ENCODE results near the gene GALNT18. TPM values are rescaled to one million over a fixed set of nuclear protein-coding genes. Genes with fewer than 3 reads are reported as not detected.

The GALNT18 gene
- total and polyA plus RNA-seq, 2 donors (not counting 3 experiments of a cell fraction or from before 2014, with no cell fraction given): 0.17 to 0.18 TPM

DNA sequence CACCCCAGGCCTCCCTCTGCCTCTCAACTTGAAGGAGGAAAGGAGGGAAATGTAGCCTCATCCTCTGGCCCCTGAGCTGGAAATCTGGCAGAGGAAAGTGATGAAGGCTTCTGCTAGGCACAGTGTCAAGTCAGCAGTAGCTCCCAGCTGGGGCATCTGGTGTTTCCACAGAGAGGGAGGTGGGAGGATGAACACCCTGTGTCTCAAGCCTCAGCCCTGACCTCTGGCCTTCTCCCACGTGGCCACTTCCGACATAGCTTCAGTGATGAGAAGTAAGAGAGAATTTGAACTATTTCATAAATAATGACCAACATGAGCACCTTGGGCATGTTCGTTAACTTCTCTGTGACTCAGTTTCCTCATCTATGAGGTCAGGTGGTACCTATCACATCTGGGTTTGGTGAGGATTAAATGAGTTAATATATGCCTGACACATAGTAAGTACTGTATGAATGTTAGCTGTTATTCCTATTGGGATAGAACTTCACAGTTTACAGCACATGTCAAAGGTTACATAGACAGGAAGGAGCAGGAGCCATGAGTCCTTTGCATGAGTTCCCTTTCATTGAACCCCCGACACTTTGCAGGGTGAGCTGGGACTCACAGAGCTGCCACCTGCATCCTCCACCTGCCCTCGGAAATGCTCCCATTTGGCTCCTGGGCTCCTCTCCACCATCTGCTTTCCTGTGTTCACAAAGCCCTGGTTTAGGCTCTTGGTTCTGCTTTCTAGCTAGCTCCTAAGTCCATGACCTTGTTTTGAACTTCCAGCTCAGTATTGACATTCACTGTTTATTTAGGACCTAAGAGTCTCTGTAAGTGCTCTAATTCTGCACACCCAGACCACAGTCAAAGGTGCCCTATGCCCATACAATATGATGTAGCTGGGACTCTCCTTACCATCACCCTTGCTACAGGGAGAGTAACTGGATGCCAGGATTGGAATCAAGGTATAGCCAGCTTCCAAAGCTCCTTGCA is 330.5 kb downstream of the GALNT18 start:
- Histone ChIP-seq H4K20me1 (replicated peaks; ENCODE audit: control insufficient read depth, extremely low read depth, insufficient read depth, low read length) (no peaks in the 10 kb centered on the region), H3K36me3 (ENCODE audit: control insufficient read depth in 2 of 2, extremely low read depth in 1 of 2, insufficient read depth in 2 of 2, low read length in 2 of 2) (no peaks in the 10 kb centered on the region), H3K4me3 (replicated peaks in 1 of 3; ENCODE audit: insufficient read depth in 1 of 3, low read depth in 1 of 3, low read length in 3 of 3) (no peak overlapping the region), H3K9ac (replicated peaks; ENCODE audit: extremely low read depth, insufficient read depth, low read length) (no peak overlapping the region), H3K27me3 (ENCODE audit: control insufficient read depth in 2 of 2, insufficient read depth in 2 of 2, low read length in 2 of 2) (no peaks in the 10 kb centered on the region), H3K27ac (ENCODE audit: insufficient read depth, low read depth, low read length) (no peak overlapping the region), H3K9me3 (replicated peaks; ENCODE audit: control insufficient read depth, insufficient read depth, low read length) (no peaks in the 10 kb centered on the region), H3K79me2 (ENCODE audit: control insufficient read depth, insufficient read depth, low read length) (no peaks in the 10 kb centered on the region), H3K4me2 (ENCODE audit: insufficient read depth, low read length) (no peak overlapping the region), H2AFZ (ENCODE audit: low read depth, low read length) (no peak overlapping the region), H3K9me1 (replicated peaks; ENCODE audit: control insufficient read depth, extremely low read depth, insufficient read depth, low read length) (no peaks in the 10 kb centered on the region), H3K4me1 (ENCODE audit: control insufficient read depth, extremely low read depth, insufficient read depth, low read length) (no peaks in the 10 kb centered on the region)
- FAIRE-seq: no peak
- no peak for DNase-seq (ENCODE audit: low read depth, low spot score)
- dilution Hi-C loops (cut with MboI; ENCODE audit: extremely low pct_ligation_motif_present, low sequenced_read_pairs): no loop called here
- intact Hi-C loops (cut with micrococcal nuclease): no loop called here
- TF ChIP-seq POLR2A (IDR thresholded peaks at IDR 0.05; ENCODE audit: low read depth, low read length) (no peak), MYC (IDR thresholded peaks at IDR 0.05; ENCODE audit: low read depth, low read length) (no peak), GATA2 (IDR thresholded peaks at IDR 0.05; ENCODE audit: insufficient read depth, insufficient read length, low read depth, low read length) (no peak), JUN (IDR thresholded peaks at IDR 0.05; ENCODE audit: borderline replicate concordance, insufficient read depth, insufficient read length, low read depth) (no peak), MAX (IDR thresholded peaks at IDR 0.05; ENCODE audit: insufficient read depth, insufficient read length) (no peak), FOS (IDR thresholded peaks at IDR 0.05; ENCODE audit: borderline replicate concordance, insufficient read depth, low read length) (no peak), EZH2 (IDR thresholded peaks at IDR 0.05; ENCODE audit: borderline replicate concordance, low read depth, low read length, severe bottlenecking) (no peak), POLR2AphosphoS5 (IDR thresholded peaks at IDR 0.05; ENCODE audit: insufficient read depth, low read depth, low read length) (no peak)
- TF ChIP-seq, protein P1, sequence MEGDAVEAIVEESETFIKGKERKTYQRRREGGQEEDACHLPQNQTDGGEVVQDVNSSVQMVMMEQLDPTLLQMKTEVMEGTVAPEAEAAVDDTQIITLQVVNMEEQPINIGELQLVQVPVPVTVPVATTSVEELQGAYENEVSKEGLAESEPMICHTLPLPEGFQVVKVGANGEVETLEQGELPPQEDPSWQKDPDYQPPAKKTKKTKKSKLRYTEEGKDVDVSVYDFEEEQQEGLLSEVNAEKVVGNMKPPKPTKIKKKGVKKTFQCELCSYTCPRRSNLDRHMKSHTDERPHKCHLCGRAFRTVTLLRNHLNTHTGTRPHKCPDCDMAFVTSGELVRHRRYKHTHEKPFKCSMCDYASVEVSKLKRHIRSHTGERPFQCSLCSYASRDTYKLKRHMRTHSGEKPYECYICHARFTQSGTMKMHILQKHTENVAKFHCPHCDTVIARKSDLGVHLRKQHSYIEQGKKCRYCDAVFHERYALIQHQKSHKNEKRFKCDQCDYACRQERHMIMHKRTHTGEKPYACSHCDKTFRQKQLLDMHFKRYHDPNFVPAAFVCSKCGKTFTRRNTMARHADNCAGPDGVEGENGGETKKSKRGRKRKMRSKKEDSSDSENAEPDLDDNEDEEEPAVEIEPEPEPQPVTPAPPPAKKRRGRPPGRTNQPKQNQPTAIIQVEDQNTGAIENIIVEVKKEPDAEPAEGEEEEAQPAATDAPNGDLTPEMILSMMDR (IDR thresholded peaks at IDR 0.05; ENCODE audit: extremely low read depth in 1 of 2, insufficient read depth in 1 of 2, low read depth in 1 of 2, low read length in 2 of 2): no peak
- no TSS peak for BruUV-seq (replicated peaks)
- POLR2A ChIA-PET: no interaction called here
- CTCF ChIA-PET: no interaction called here

All from endothelial cell of umbilical vein (primary cell).